H1 (cell line): ENCODE measurements around the gene GRK5. TPM values are rescaled to one million over a fixed set of nuclear protein-coding genes. Genes with fewer than 3 reads are reported as not detected.

ENCODE experiments used
- BCL11A ChIP-seq, 2 experiments: IDR thresholded peaks; one replicate each; pipeline ENCODE4 v1.6.1; 2011; ENCODE audit warnings: low read depth in 2 of 2, low read length in 2 of 2, mild to moderate bottlenecking in 2 of 2
- CREB1 ChIP-seq: IDR thresholded peaks from 2 replicates; pipeline ENCODE4 v1.6.1; 2012; ENCODE audit warnings: inconsistent platforms
- CTCF ChIP-seq, 3 experiments: IDR thresholded peaks; 1 replicate in 2 of 3; 2 replicates in 1 of 3; pipeline versions ENCODE4 v1.5.1 to v1.6.1; 2011; ENCODE audit warnings: low read length in 3 of 3, mild to moderate bottlenecking in 3 of 3, inconsistent platforms in 2 of 3, low read depth in 1 of 3, moderate library complexity in 1 of 3; ENCODE audit not compliant: insufficient read depth in 1 of 3; ENCODE audit errors: control extremely low read depth in 1 of 3
- EZH2 ChIP-seq: fragments of 200-600 bp; sonication (generic); IDR thresholded peaks from 2 replicates; pipeline ENCODE4 v1.7.1; 2012; ENCODE audit warnings: low read depth, mild to moderate bottlenecking, moderate library complexity, low read length, inconsistent platforms; ENCODE audit not compliant: severe bottlenecking
- JUND ChIP-seq: IDR thresholded peaks from 2 replicates; pipeline ENCODE4 v1.6.1; 2011; ENCODE audit warnings: mild to moderate bottlenecking, improper control_type of control experiment, low read length
- KDM4A ChIP-seq: IDR thresholded peaks from one replicate; pipeline ENCODE4 v1.7.1; 2012; ENCODE audit warnings: low read depth, mild to moderate bottlenecking, moderate library complexity, low read length, inconsistent platforms; ENCODE audit not compliant: severe bottlenecking
- POLR2AphosphoS5 ChIP-seq: IDR thresholded peaks from 2 replicates; pipeline ENCODE4 v1.6.1; 2011; ENCODE audit warnings: low read depth, low read length
- POU5F1 ChIP-seq: IDR thresholded peaks from 2 replicates; pipeline ENCODE4 v1.6.1; 2011; ENCODE audit warnings: low read depth, mild to moderate bottlenecking, low read length, moderate library complexity
- RAD21 ChIP-seq, 2 experiments: IDR thresholded peaks in 1 of 2; conservative IDR thresholded peaks in 1 of 2; 2 replicates each; pipeline ENCODE4 v1.6.1; 2011; ENCODE audit warnings: low read depth in 2 of 2, low read length in 2 of 2, improper control_type of control experiment in 1 of 2, inconsistent platforms in 1 of 2, mild to moderate bottlenecking in 1 of 2, moderate library complexity in 1 of 2
- RNF2 ChIP-seq: fragments of 200-900, 300-1000 bp; sonication (generic); IDR thresholded peaks from 2 replicates; pipeline ENCODE4 v1.7.1; 2016; ENCODE audit warnings: borderline replicate concordance, low read depth, mild to moderate bottlenecking, antibody characterized with exemption, low read length; ENCODE audit not compliant: poor library complexity, severe bottlenecking; ENCODE audit errors: missing control alignments
- SIN3A ChIP-seq, 2 experiments: IDR thresholded peaks in 1 of 2; conservative IDR thresholded peaks in 1 of 2; 2 replicates each; pipeline ENCODE4 v1.6.1; 2011 to 2012; ENCODE audit warnings: low read length in 2 of 2, improper control_type of control experiment in 1 of 2, low read depth in 1 of 2, mild to moderate bottlenecking in 1 of 2
- SP2 ChIP-seq: IDR thresholded peaks from 2 replicates; pipeline ENCODE4 v1.6.1; 2012; ENCODE audit warnings: mild to moderate bottlenecking, low read length, inconsistent platforms
- SP4 ChIP-seq: IDR thresholded peaks from 2 replicates; pipeline ENCODE4 v1.6.1; 2012; ENCODE audit warnings: low read length, inconsistent platforms
- TAF7 ChIP-seq: optimal IDR thresholded peaks from 2 replicates; pipeline ENCODE3; 2011; ENCODE audit warnings: low read depth, mild to moderate bottlenecking, inconsistent platforms, low read length, moderate library complexity, borderline replicate concordance
- TEAD4 ChIP-seq: IDR thresholded peaks from 2 replicates; pipeline ENCODE4 v1.6.1; 2012; ENCODE audit warnings: low read depth, low read length, inconsistent platforms, mixed read lengths
- YY1 ChIP-seq: IDR thresholded peaks from 2 replicates; pipeline ENCODE4 v1.6.1; 2011; ENCODE audit warnings: low read depth, mild to moderate bottlenecking, low read length
- polyA plus RNA-seq, 7 experiments: library from polyadenylated mRNA; depleted of rRNA in 3 of 7; stranded (reverse) in 5 of 7; unstranded in 2 of 7; fragments of >200 nt in 5 of 7; fragments of 200-250 nt in 2 of 7; gene quantifications; 1 replicate in 5 of 7; 2 replicates in 1 of 7; 4 replicates in 1 of 7; pipeline versions ENCODE4 v1.2.1 to v1.2.3, GENCODE V29; 2011 to 2013; ENCODE audit warnings: missing spikeins in 2 of 7, mixed read lengths in 2 of 7
- total RNA-seq: library from RNA; stranded (reverse); fragmentation: NEBNext Ultra II Directional; extraction: Animal tissue kit (Norgen Biotek cat#: 25700); gene quantifications from 2 replicates; pipeline ENCODE4 v1.2.1, GENCODE V29; 2021

The GRK5 gene
- total and polyA plus RNA-seq, 2 of the 8 experiments (the other 6 are each of a cell fraction or from before 2014, with no cell fraction given) = 0.54 to 2.5 TPM

- TF ChIP-seq SIN3A (conservative IDR thresholded peaks at IDR 0.05 in 1 of 2, IDR thresholded peaks at IDR 0.05 in 1 of 2; ENCODE audit: low read depth in 1 of 2, low read length in 2 of 2) = 0 out of 4 replicates have a peak, but pooled peaks of 1 of the 2 experiments have one; percentile 49
- TF ChIP-seq EZH2 = no peak
- no peak for TF ChIP-seq BCL11A (IDR thresholded peaks at IDR 0.05; ENCODE audit: low read depth in 2 of 2, low read length in 2 of 2)
- TF ChIP-seq RAD21 (IDR thresholded peaks at IDR 0.05 in 1 of 2, conservative IDR thresholded peaks at IDR 0.05 in 1 of 2; ENCODE audit: low read depth in 2 of 2, low read length in 2 of 2) = peak; percentile 30 to 65; a peak in 3 of 4 replicates
- no peak for TF ChIP-seq CREB1
- TF ChIP-seq CTCF (IDR thresholded peaks at IDR 0.05; ENCODE audit: control extremely low read depth in 1 of 3, insufficient read depth in 1 of 3, low read depth in 1 of 3, low read length in 3 of 3) = peak; percentile 78 to 89 (median 84)
- no peak for TF ChIP-seq SP2
- TF ChIP-seq POLR2AphosphoS5 = no peak
- no peak for TF ChIP-seq TAF7
- TF ChIP-seq TEAD4 = no peak
- peak; percentile 63 for TF ChIP-seq RNF2
- TF ChIP-seq KDM4A = no peak
- no peak for TF ChIP-seq POU5F1
- no peak for TF ChIP-seq JUND
- no peak for TF ChIP-seq SP4
- no peak for TF ChIP-seq YY1
Measured at GRCh38 chr10:119209035-119209735, 1.8 kb downstream of the GRK5 start (continued).
